Ovary (tissue), 9 donors: ENCODE measurements around the gene ALK. TPM values are rescaled to one million over a fixed set of nuclear protein-coding genes. Genes with fewer than 3 reads are reported as not detected.

Experiments
- DNase-seq, 5 donors: peaks; one replicate each; pipeline ENCODE4 v3.0.0-alpha.2; 2019 to 2020
- H3K27ac ChIP-seq, 2 donors: fragments of 200-600 bp; one replicate each; pipeline versions ENCODE4 v1.5.1 to v1.8.0; 2019 to 2022
- H3K27me3 ChIP-seq: fragments of 200-600 bp; one replicate; pipeline ENCODE4 v1.8.0; 2022
- H3K36me3 ChIP-seq: fragments of 200-600 bp; sonication (generic); one replicate; pipeline ENCODE4 v1.5.1; 2019
- H3K4me1 ChIP-seq: one replicate; pipeline ENCODE4 v1.8.1; 2013; ENCODE audit warnings: mild to moderate bottlenecking, moderate library complexity; ENCODE audit not compliant: insufficient read depth
- H3K4me3 ChIP-seq: fragments of 200-600 bp; sonication (generic); one replicate; pipeline ENCODE4 v1.5.1; 2017
- H3K9me3 ChIP-seq, 2 donors: fragments of 200-600 bp in 1 of 2; sonication (generic) in 1 of 2; one replicate each; pipeline versions ENCODE4 v1.5.1 to v1.8.1; 2013 to 2019; ENCODE audit warnings: mild to moderate bottlenecking in 1 of 2, moderate library complexity in 1 of 2
- CTCF ChIP-seq, 3 donors: fragments of 450-650 bp in 2 of 3; fragments of 200-600 bp in 1 of 3; IDR thresholded peaks; one replicate each; pipeline versions ENCODE4 v1.5.1 to v1.8.0; 2016 to 2022; ENCODE audit warnings: antibody characterized with exemption in 3 of 3, mild to moderate bottlenecking in 1 of 3
- EP300 ChIP-seq: sonication (generic); formaldehyde crosslinking; IDR thresholded peaks from one replicate; pipeline ENCODE4 v1.6.1; 2017; ENCODE audit warnings: antibody characterized with exemption
- POLR2A ChIP-seq: fragments of 450-650 bp; IDR thresholded peaks from one replicate; pipeline ENCODE4 v1.6.1; 2017; ENCODE audit warnings: antibody characterized with exemption, mild to moderate bottlenecking, moderate library complexity
- WGBS, 3 donors: extraction: QIAGEN DNeasy Blood & Tissue Kit in 1 of 3; methylation state at CpG; one replicate each; pipeline versions ENCODE4 v1.1.5 to v1.1.7; 2013 to 2017; 5-methylcytosine and 5-hydroxymethylcytosine counted together
- intact Hi-C, 4 donors: fragments of 100-400 bp; cut with DNase I; formaldehyde crosslinking; loops; one replicate each; pipeline versions ENCODE4 v1.11.0 to v1.15.1; 2022 to 2023
- polyA plus RNA-seq, 2 donors: library from polyadenylated mRNA; stranded (reverse); fragments of 200-250 nt in 1 of 2; fragments of 350-450 nt in 1 of 2; fragmentation: Illumina TruSeq in 1 of 2; extraction: RNeasy Lipid Tissue Mini Kit (QIAGEN cat#74804) in 1 of 2; gene quantifications; one replicate each; pipeline ENCODE4 v1.2.3, GENCODE V29; 2013 to 2014
- total RNA-seq, 7 donors: library from RNA; depleted of rRNA in 2 of 7; stranded (reverse); fragments of >200 nt in 2 of 7; fragmentation: NEBNext Ultra II Directional in 3 of 7; extraction: Animal tissue kit (Norgen Biotek cat#: 25700) in 3 of 7; gene quantifications; one replicate each; pipeline versions ENCODE4 v1.1.0 to v1.2.4, GENCODE V29; 2016 to 2023
- donor health status: DM: no; HTN: no; CAD: no; lungs with moderate emphysema.
- donor health status: DM: no; HTN: no; CAD: no.
- donor health status: Bipolar disorder and iron deficiency.
- donor health status: DM: yes; HTN: yes; CAD: no.
- donor health status: DM: no; HTN: no; CAD: no.
- donor health status: DM: yes; HTN: yes; CAD: no.

The ALK gene
- total and polyA plus RNA-seq, 9 donors = 0.05 to 1.7 (median 0.23) TPM; not detected in 1

GRCh38 chr2:29345236-29345635, 576.1 kb downstream of the ALK start:
- Histone ChIP-seq H3K27ac (no peak overlapping the region), H3K4me1 (no peaks in the 10 kb centered on the region), H3K9me3 (no peaks in the 10 kb centered on the region), H3K27me3 (no peaks in the 10 kb centered on the region), H3K4me3 (no peak overlapping the region), H3K36me3 (no peaks in the 10 kb centered on the region)
- no peak for DNase-seq
- WGBS, 3 donors = 70 to 87% (median 82%) methylated on average over 2 of the region's 2 CpGs
- TF ChIP-seq EP300 = no peak
- no peak for TF ChIP-seq CTCF (IDR thresholded peaks at IDR 0.05)
- TF ChIP-seq POLR2A = no peak
- intact Hi-C loops = no loop called here

GRCh38 chr2:29343830-29344229, 577.6 kb downstream of the ALK start:
- intact Hi-C loops = no loop called here
- no peak for DNase-seq
- no peaks in the 10 kb centered on the region for H3K9me3 ChIP-seq
- H3K4me1 ChIP-seq = no peaks in the 10 kb centered on the region
- no peaks in the 10 kb centered on the region for H3K27me3 ChIP-seq
- no peak overlapping the region for H3K27ac ChIP-seq
- H3K36me3 ChIP-seq = no peaks in the 10 kb centered on the region
- no peak overlapping the region for H3K4me3 ChIP-seq
- TF ChIP-seq POLR2A = no peak
- TF ChIP-seq CTCF (IDR thresholded peaks at IDR 0.05) = no peak
- no peak for TF ChIP-seq EP300

GRCh38 chr2:29336341-29337241, 584.8 kb downstream of the ALK start:
- no peak overlapping the region for H3K4me3 ChIP-seq
- no peaks in the 10 kb centered on the region for H3K4me1 ChIP-seq
- H3K36me3 ChIP-seq = no peaks in the 10 kb centered on the region
- TF ChIP-seq EP300 (no peak), POLR2A (no peak), CTCF (IDR thresholded peaks at IDR 0.05) (no peak)
- no peaks in the 10 kb centered on the region for H3K9me3 ChIP-seq
- intact Hi-C loops = no loop called here
- H3K27ac ChIP-seq = no peak overlapping the region
- 30 to 46% (median 39%) methylated on average over 10 of the region's 10 CpGs for WGBS, 3 donors
- no peaks in the 10 kb centered on the region for H3K27me3 ChIP-seq
- no peak for DNase-seq

- Histone ChIP-seq H3K27ac (no peak overlapping the region), H3K27me3 (no peaks in the 10 kb centered on the region), H3K36me3 (no peaks in the 10 kb centered on the region), H3K9me3 (no peaks in the 10 kb centered on the region), H3K4me1 (no peaks in the 10 kb centered on the region), H3K4me3 (no peak overlapping the region)
- 80 to 88% (median 83%) methylated on average over 5 of the region's 5 CpGs for WGBS, 3 donors
- no peak for DNase-seq
- TF ChIP-seq POLR2A (no peak), EP300 (no peak), CTCF (IDR thresholded peaks at IDR 0.05) (no peak)
- intact Hi-C loops = no loop called here
These were observed 586.0 kb downstream of the ALK start for GRCh38 chr2:29335396-29335795.
